HG02852 (cell line): ENCODE results near the gene EIF2B5.

Source experiments
- ATAC-seq: cut with Tn5 transposase; IDR thresholded peaks from one replicate; pipeline ENCODE4 v1.9.1; 2021; ENCODE audit warnings: mild to moderate bottlenecking, moderate library complexity; ENCODE audit not compliant: unreplicated experiment

Gene EIF2B5

GRCh38 chr3:184172681-184173373, 37.7 kb downstream of the EIF2B5 start:
- ATAC-seq, result no peak

DNA sequence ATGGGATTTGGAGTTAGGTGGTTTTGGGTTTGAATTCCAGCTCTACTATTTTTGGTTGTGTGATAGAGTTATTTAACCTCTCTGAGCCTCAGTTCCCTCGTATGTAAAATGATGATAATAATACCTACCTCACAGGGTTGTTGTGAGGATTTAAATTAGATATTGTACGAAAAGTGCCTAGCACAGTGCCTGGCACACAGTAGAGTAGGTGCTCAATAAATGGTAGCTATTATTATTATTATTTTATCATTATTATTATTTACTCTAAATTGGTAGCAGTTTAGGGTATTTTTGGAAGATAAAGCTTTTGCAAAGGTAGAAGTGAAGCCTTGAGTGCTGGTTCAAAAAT, 38.2 kb downstream of the EIF2B5 start:
- ATAC-seq, result no peak

DNA sequence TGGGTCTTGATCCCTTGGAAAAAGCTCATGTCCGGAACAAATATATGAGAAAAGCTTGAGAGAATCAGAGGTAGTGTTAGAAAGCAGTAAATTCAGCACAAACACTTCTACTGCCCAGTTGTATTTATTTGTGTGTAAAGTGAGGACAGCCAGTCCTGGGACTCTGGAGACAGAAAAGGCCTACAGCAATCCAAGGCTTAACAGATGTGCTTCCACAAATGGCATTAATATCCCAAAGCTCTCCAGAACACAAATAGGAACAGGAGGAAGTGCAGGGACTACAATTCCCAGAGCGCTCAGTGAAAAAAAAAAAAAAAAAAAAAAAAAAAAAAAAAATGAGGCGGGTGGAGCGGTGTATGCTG, 39.1 kb downstream of the EIF2B5 start:
- no peak for ATAC-seq

DNA sequence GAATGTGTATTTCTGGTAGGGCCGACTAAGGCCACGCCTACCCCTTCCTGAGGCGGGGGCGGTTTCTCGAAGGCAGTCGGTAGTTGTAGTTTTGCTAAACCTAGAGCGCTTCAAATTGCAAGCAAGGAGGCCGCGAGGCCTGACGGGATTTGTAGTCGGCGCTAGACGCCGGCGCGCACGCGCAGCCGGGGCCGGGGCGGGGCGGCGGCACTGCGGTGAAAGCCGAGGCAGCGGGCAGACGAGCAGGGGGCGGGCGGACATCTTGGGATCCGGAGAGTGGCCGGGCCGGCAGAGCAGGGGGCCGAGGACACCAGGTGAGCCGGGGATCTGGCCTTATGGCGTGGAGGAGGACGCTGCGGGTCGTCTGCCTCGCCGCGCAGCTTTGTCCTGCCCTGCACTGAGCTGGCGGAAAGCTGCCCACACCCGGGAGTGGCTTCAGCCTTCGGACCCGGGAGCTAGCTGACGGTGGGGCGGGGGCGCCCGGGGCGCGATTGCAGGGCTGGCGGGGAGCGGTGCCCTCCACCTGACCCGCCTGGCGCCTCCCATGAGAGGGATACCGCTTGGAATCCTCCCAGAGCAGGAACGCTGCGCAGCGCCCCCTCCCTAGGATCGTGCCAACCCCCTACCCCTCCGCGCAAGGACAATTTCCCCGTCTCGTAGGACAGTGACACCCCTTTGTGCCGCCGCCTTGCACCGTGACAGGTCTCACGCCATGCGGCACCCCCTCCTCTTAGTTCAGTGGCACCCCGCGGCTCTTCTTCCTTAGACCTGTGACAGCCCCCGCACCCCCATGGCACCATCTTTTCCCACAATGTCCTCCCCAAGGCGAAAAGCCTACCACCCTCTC, 39.7 kb downstream of the EIF2B5 start, which contains the start of gene AP2M1:
Gene AP2M1, plus strand, starts transcription at position 210 of the 847 bp plus-strand sequence. CDS start 2,139 bp downstream, outside the sequence.
- peak; percentile 97 for ATAC-seq

GRCh38 chr3:184175506-184175905, 40.3 kb downstream of the EIF2B5 start:
- no peak for ATAC-seq

- ATAC-seq, result no peak
Measured at GRCh38 chr3:184175981-184176376, 40.8 kb downstream of the EIF2B5 start.

DNA sequence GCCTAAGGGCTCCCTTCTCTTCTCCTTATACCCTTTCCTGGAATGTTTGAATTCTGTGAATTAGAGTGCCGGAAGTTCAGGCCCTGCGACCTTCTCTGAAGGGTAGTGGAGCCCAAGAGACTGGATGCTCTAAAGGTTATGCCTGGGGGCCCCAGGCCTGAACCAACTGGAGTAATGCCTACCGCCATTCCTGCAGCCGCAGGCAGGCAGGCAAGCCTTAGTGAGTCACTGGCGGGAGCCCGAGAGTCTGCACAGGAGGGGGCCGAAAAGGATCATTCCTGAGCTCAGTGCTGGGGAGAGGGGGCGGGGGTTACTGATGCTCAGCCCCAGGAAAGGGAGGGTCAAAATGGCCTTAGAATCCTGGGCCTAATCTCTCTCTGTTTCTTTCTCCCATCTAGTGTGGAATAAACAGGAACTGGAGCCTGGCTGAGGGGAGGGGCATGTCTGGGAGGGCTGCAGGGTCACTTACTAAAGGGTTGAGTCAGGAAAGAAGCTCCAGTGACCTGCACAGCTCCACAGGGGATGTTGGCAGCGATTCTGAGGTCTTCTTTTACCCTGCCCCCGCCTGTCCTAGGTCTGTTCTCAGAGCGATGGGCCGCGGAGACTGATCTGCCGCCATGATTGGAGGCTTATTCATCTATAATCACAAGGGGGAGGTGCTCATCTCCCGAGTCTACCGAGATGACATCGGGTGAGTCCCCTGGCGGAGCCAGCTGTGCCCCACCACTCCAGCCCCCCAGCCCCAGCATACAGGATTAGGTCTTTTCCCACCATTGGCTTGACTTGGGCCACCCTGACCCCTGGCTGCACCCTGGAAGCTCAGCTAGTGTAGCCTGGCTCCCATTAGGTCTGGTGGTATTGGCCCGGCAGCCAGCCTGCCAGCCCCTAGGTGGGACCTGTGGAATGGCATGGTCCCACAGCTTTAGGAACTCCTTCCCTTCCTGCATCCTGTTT, 41.5 kb downstream of the EIF2B5 start:
- no peak for ATAC-seq

GRCh38 chr3:184177331-184177731, 42.2 kb downstream of the EIF2B5 start:
- no peak for ATAC-seq

DNA sequence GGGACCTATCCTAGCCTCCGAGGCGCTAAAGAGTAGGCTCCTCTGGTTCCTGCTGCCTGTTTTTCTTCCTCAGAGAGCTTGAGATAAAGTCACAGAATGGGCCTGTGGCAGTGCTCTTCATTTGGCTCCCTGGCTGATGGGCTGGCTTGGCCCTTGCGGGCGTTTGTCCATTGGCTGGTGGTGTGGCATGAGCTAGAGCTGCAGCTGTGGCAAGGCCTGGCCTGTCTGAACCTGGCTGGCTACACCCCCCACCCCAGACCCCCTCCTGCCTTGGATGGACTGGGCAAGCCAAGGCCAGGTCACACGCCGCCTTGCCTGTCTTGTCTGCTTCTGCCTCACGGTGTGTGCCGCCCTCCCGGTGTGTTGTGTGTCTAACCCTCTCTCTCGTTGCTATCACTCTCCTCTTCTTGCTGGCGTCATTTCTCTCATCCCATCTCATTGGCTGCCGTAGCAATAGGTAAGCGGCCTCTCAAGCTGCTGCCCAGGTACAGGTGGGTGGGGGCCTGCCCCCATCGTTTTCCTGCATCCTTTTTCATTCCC, 42.7 kb downstream of the EIF2B5 start:
- no peak for ATAC-seq

- ATAC-seq, result no peak
Measured at GRCh38 chr3:184178521-184179138, 43.5 kb downstream of the EIF2B5 start.

GRCh38 chr3:184180165-184180564, 45.0 kb downstream of the EIF2B5 start:
- ATAC-seq, result no peak

DNA sequence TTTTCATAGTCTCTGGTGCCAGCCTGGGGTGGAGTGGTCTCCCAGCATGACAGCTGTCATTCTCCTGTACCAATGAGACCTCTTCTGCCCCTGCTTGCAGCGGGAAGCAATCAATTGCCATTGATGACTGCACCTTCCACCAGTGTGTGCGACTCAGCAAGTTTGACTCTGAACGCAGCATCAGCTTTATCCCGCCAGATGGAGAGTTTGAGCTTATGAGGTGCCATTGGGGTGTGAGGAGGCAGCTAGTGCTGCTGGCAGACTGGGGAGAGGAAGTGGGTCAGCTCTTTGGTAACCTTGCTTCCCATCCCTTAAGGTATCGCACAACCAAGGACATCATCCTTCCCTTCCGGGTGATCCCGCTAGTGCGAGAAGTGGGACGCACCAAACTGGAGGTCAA, 46.4 kb downstream of the EIF2B5 start:
- ATAC-seq, result no peak

DNA sequence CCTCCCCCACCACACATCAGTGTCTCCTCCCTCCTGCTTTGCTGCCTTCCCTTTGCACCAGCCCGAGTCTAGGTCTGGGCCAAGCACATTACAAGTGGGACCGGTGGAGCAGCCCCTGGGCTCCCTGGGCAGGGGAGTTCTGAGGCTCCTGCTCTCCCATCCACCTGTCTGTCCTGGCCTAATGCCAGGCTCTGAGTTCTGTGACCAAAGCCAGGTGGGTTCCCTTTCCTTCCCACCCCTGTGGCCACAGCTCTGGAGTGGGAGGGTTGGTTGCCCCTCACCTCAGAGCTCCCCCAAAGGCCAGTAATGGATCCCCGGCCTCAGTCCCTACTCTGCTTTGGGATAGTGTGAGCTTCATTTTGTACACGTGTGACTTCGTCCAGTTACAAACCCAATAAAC, 48.5 kb downstream of the EIF2B5 start:
- ATAC-seq, result no peak

GRCh38 chr3:184184546-184185230, 49.5 kb downstream of the EIF2B5 start:
- no peak for ATAC-seq

DNA sequence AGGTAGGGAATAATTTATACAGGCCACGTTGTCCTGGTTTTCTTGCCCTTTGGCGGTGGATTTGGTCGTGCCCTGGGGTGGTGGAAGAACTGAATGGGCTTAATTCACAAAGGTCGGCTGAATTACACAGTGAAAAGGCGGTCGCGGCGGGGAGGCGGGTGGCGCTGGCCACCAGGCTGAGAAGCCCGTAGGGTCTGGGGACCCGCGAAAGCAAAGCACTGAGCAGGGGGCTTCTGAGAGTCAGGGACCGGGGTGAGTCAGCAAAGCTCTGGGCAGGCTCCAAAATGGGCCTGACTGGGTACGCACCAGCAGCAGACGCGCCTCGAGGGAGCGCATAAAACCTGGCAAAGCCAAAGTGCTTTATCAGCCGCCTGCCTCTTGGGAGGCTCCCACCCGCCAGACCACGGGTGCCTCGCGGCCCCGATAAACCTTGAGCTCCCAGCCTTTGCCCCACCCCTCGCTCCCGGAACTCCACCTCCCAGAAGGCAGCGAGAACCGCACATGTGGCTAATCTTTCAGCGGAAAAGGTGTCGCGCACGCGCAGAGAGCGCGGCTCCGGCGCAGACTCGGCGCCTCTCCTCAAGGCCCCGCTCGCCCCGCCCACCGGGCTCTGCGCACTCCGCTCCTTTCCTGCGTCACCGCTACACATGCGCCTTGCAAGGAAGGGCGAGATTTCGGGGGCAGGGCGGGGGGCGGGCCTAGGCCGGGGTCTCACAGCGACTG, 50.5 kb downstream of the EIF2B5 start:
- peak; percentile 91 for ATAC-seq

DNA sequence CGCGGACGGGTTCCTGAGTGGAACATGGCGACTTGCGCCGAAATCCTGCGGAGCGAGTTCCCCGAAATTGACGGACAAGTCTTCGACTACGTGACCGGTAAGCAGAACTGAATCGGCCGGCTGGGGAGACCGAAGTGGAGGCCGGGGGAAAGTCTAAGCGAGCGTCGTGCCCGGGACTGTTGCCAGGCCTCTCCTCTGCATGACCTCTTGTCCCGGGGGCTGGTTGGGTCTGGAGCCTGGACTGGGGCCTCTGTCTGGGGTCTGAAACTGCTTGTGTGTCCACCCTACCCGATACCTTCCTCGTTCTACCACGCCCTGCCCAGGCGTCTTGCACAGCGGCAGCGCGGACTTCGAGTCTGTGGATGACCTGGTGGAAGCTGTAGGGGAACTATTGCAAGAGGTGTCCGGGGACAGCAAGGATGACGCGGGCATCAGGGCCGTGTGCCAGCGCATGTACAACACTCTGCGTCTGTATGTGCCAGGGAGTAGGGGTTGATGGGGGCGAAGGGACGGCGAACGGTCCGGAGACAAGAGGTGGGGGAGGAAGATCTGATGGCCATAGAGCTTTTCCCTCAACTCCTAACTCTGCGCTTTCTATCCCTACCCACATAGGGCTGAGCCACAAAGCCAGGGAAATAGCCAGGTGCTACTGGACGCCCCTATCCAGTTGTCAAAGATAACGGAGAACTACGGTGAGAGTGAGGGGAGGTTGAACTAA, 51.2 kb downstream of the EIF2B5 start, which contains the start of gene ABCF3:
Gene ABCF3, plus strand, starts transcription at position 16 of the 718 bp plus-strand sequence. Its CDS starts 9 bp downstream, at position 25.
- peak; percentile 32 for ATAC-seq

DNA sequence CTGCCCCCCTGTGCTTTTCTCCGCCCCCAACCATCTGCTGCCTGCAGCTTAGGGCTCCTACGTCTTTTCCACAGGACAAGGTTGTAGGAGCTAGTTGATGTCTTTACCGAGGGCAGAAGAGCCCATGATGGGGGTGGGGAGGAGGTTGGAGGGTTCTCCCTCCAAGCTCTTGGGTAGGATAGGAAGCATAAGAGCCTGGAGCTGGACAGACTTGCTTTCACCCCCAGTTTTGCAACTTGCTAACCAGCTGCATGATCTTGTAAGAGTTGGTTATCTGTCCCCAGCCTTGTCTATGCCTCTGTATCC, 51.7 kb downstream of the EIF2B5 start:
- ATAC-seq, result no peak

DNA sequence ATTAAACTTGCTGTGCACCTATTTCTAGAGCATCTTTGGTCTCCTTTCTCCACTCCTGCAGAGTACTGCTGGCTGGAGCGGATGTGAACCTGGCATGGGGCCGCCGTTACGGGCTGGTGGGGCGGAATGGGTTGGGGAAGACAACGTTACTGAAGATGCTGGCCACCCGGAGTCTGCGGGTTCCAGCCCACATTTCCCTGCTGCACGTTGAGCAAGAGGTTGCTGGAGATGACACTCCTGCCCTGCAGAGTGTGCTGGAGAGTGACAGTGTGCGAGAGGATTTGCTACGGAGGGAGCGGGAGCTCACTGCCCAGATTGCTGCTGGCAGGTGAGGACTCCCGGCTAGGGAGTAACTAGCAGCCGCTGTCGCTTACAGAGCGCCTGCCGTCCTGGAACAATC, 52.9 kb downstream of the EIF2B5 start:
- no peak for ATAC-seq

DNA sequence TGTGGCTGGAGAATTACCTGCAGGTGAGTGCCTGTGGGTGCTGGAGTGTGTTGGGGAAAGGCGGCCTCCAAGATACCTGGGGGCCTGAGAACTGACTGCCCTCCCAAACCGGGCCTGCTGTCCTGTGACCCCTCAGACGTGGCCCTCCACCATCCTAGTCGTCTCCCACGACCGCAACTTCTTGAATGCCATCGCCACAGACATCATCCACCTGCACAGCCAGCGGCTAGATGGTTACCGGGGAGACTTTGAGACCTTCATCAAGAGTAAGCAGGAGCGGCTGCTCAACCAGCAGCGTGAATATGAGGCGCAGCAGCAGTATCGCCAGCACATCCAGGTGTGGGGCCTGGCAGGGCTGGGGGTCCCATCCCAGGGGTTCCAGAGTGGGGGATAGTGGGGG, 54.3 kb downstream of the EIF2B5 start:
- ATAC-seq, result no peak
